Glutamatergic neuron (in vitro differentiated cells): ENCODE results near the gene HS3ST3B1. TPM values are rescaled to one million over a fixed set of nuclear protein-coding genes. Genes with fewer than 3 reads are reported as not detected.

Source experiments
- DNase-seq: peaks from one replicate; pipeline ENCODE4 v3.0.0; 2022
- H3K27ac Mint-ChIP-seq: one replicate; pipeline ENCODE4 v1.8.0; 2020; ENCODE audit warnings: mild to moderate bottlenecking, mixed read lengths, inconsistent platforms; ENCODE audit not compliant: unreplicated experiment
- H3K27me3 Mint-ChIP-seq: one replicate; pipeline ENCODE4 v1.8.0; 2020; ENCODE audit warnings: mild to moderate bottlenecking, moderate library complexity, mixed read lengths, inconsistent platforms; ENCODE audit not compliant: unreplicated experiment
- H3K36me3 Mint-ChIP-seq: one replicate; pipeline ENCODE4 v1.8.0; 2020; ENCODE audit warnings: mild to moderate bottlenecking, mixed read lengths, inconsistent platforms; ENCODE audit not compliant: unreplicated experiment
- H3K4me1 Mint-ChIP-seq: one replicate; pipeline ENCODE4 v1.8.0; 2020; ENCODE audit warnings: mild to moderate bottlenecking, low read depth, mixed read lengths, inconsistent platforms; ENCODE audit not compliant: unreplicated experiment
- H3K4me3 Mint-ChIP-seq: one replicate; pipeline ENCODE4 v1.8.0; 2020; ENCODE audit warnings: mild to moderate bottlenecking, mixed read lengths, inconsistent platforms; ENCODE audit not compliant: unreplicated experiment
- H3K9me3 Mint-ChIP-seq: one replicate; pipeline ENCODE4 v1.8.0; 2020; ENCODE audit warnings: mild to moderate bottlenecking, moderate library complexity, mixed read lengths, inconsistent platforms; ENCODE audit not compliant: unreplicated experiment
- total RNA-seq: library from RNA; stranded (reverse); fragmentation: NEBNext Ultra II Directional; extraction: Animal tissue kit (Norgen Biotek cat#: 25700); gene quantifications from one replicate; pipeline ENCODE4 v1.2.1, GENCODE V29; 2021; ENCODE audit not compliant: unreplicated experiment
- TF ChIP-seq, protein P1 (sequence below): fragments of 200-600 bp; sonication (generic); IDR thresholded peaks from one replicate; pipeline ENCODE4 v1.5.0; 2021; ENCODE audit not compliant: partially characterized antibody, unreplicated experiment

The HS3ST3B1 gene
- total RNA-seq, 1 donor from 2014 or later, result 2.4 TPM

GRCh38 chr17:14333506-14333905, 32.6 kb downstream of the HS3ST3B1 start:
- H3K9me3 Mint-ChIP-seq, result peaks cover 2% of the 10 kb centered on the region
- no peak for DNase-seq
- H3K27ac Mint-ChIP-seq, result no peak overlapping the region
- H3K27me3 Mint-ChIP-seq, result peaks cover 3% of the 10 kb centered on the region
- peaks cover 3% of the 10 kb centered on the region for H3K4me1 Mint-ChIP-seq
- TF ChIP-seq, protein P1, sequence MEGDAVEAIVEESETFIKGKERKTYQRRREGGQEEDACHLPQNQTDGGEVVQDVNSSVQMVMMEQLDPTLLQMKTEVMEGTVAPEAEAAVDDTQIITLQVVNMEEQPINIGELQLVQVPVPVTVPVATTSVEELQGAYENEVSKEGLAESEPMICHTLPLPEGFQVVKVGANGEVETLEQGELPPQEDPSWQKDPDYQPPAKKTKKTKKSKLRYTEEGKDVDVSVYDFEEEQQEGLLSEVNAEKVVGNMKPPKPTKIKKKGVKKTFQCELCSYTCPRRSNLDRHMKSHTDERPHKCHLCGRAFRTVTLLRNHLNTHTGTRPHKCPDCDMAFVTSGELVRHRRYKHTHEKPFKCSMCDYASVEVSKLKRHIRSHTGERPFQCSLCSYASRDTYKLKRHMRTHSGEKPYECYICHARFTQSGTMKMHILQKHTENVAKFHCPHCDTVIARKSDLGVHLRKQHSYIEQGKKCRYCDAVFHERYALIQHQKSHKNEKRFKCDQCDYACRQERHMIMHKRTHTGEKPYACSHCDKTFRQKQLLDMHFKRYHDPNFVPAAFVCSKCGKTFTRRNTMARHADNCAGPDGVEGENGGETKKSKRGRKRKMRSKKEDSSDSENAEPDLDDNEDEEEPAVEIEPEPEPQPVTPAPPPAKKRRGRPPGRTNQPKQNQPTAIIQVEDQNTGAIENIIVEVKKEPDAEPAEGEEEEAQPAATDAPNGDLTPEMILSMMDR, result no peak
- H3K4me3 Mint-ChIP-seq, result no peak overlapping the region
- no peaks in the 10 kb centered on the region for H3K36me3 Mint-ChIP-seq

- H3K4me3 Mint-ChIP-seq, result no peak overlapping the region
- no peak for DNase-seq
- no peak overlapping the region for H3K27ac Mint-ChIP-seq
- TF ChIP-seq, protein P1, result no peak
- H3K9me3 Mint-ChIP-seq, result peaks cover 2% of the 10 kb centered on the region
- no peaks in the 10 kb centered on the region for H3K36me3 Mint-ChIP-seq
- H3K4me1 Mint-ChIP-seq, result peaks cover 3% of the 10 kb centered on the region
- H3K27me3 Mint-ChIP-seq, result no peaks in the 10 kb centered on the region
These were observed 33.5 kb downstream of the HS3ST3B1 start for GRCh38 chr17:14334276-14334840.

- Mint-ChIP-seq H3K27me3 (no peaks in the 10 kb centered on the region), H3K27ac (no peak overlapping the region), H3K4me3 (no peak overlapping the region)
These were observed 34.0 kb downstream of the HS3ST3B1 start for GRCh38 chr17:14334919-14335318.

DNA sequence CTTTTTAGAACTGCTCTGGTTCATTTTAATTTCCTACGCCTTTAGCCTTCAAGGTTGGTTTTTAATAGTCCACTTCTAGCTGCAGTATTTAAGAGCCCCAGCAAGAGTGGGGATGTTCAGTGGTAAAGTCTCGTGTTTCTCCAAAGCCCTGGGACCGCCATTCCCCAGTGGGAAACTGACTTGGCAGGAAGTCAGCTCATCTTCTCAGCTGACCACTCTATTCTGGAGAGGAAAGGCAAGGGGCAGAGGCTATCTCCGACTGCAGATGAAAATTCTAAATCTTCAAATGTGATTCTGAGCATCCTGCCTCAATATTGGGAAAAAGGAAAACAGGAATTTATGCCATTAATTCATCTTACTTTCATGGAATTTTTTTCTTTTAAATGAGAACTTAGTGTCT, 35.5 kb downstream of the HS3ST3B1 start:
- no peaks in the 10 kb centered on the region for H3K9me3 Mint-ChIP-seq
- H3K27me3 Mint-ChIP-seq, result peaks cover 2% of the 10 kb centered on the region
- no peak overlapping the region for H3K4me3 Mint-ChIP-seq
- DNase-seq, result no peak
- H3K27ac Mint-ChIP-seq, result no peak overlapping the region
- peaks cover under 1% of the 10 kb centered on the region for H3K4me1 Mint-ChIP-seq
- TF ChIP-seq, protein P1, result no peak
- no peaks in the 10 kb centered on the region for H3K36me3 Mint-ChIP-seq

More at GRCh38 chr17:14334919-14335318, 34.0 kb downstream of the HS3ST3B1 start:
- TF ChIP-seq, protein P1, result no peak
- H3K9me3 Mint-ChIP-seq, result peaks cover 2% of the 10 kb centered on the region
- DNase-seq, result no peak
- H3K36me3 Mint-ChIP-seq, result no peaks in the 10 kb centered on the region
- H3K4me1 Mint-ChIP-seq, result peaks cover 3% of the 10 kb centered on the region

GRCh38 chr17:14337596-14338079, 36.8 kb downstream of the HS3ST3B1 start:
- TF ChIP-seq, protein P1, result no peak
- no peak overlapping the region for H3K27ac Mint-ChIP-seq
- no peaks in the 10 kb centered on the region for H3K36me3 Mint-ChIP-seq
- H3K4me1 Mint-ChIP-seq, result peaks cover 6% of the 10 kb centered on the region
- H3K9me3 Mint-ChIP-seq, result no peaks in the 10 kb centered on the region
- H3K27me3 Mint-ChIP-seq, result peaks cover 2% of the 10 kb centered on the region
- H3K4me3 Mint-ChIP-seq, result no peak overlapping the region
- DNase-seq, result no peak
